WI38 (cell line): ENCODE data around the gene NFU1.

Experiments
- H3K4me3 ChIP-seq: 2 replicates; pipeline ENCODE4 v1.5.1; 2011; ENCODE audit warnings: low read depth, mild to moderate bottlenecking, control low read depth, low read length
- TF ChIP-seq, protein P1 (sequence below): IDR thresholded peaks from 2 replicates; pipeline ENCODE4 v1.5.1; 2012; ENCODE audit warnings: low read depth, mild to moderate bottlenecking, control low read depth, low read length

NFU1 gene

DNA sequence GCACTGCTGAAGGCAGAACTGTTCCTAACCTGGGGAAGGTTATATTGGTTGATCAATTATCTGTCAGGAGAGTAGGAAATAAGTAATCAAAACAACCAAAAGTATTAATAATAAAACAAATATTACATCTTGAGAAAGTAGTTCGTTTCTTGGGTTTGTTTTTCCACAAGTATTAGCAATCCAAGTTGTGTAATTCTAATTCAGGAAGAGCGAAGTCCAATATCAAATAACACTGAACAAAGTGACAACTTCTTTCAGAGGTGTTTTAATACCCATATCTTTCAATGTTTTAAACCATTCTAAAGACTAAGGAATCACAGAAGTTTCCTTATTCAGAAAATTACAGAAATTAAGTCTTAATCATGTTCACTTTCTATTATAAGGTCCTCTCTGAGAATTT, 34.6 kb upstream of the NFU1 start:
- TF ChIP-seq, protein P1, sequence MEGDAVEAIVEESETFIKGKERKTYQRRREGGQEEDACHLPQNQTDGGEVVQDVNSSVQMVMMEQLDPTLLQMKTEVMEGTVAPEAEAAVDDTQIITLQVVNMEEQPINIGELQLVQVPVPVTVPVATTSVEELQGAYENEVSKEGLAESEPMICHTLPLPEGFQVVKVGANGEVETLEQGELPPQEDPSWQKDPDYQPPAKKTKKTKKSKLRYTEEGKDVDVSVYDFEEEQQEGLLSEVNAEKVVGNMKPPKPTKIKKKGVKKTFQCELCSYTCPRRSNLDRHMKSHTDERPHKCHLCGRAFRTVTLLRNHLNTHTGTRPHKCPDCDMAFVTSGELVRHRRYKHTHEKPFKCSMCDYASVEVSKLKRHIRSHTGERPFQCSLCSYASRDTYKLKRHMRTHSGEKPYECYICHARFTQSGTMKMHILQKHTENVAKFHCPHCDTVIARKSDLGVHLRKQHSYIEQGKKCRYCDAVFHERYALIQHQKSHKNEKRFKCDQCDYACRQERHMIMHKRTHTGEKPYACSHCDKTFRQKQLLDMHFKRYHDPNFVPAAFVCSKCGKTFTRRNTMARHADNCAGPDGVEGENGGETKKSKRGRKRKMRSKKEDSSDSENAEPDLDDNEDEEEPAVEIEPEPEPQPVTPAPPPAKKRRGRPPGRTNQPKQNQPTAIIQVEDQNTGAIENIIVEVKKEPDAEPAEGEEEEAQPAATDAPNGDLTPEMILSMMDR: no peak
- H3K4me3 ChIP-seq: no peak overlapping the region

DNA sequence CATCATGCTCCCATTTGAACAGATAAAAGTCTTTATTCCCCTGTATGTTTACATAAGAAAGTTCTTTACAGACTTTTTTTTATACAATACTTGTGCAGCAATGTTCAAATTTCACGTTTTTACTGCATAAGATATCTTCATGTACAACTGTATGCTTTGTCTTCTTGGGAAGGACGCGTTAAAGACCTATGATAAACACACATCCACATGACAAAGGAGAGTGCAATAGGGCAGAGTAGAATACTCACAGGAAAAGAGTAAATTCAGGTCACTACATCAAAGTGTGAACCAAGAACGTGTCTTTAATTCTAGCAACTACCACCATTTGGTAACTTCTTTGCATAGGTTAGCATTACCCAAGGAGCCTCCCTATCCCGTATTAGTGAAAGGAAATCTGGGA, 33.7 kb upstream of the NFU1 start:
- TF ChIP-seq, protein P1: no peak
- H3K4me3 ChIP-seq: no peak overlapping the region

DNA sequence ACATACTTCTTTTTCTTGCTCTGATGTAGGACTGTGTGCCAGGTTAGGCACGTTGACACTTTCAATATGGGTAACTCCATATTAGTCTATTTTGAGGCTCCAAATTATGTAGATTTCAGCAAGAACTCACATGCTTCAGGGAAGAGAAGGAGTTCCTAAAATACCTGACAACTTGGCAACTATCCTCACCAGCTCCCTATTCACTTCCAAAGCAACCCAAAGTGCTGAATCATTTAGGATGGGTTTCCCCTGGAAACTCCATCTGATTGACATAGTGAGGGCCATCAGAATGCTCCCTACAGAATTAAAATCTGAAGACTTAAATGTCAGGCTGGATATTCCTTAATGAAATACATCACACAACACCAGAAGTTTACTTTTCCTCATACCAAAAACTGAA, 32.5 kb upstream of the NFU1 start:
- no peak overlapping the region for H3K4me3 ChIP-seq
- TF ChIP-seq, protein P1: no peak

DNA sequence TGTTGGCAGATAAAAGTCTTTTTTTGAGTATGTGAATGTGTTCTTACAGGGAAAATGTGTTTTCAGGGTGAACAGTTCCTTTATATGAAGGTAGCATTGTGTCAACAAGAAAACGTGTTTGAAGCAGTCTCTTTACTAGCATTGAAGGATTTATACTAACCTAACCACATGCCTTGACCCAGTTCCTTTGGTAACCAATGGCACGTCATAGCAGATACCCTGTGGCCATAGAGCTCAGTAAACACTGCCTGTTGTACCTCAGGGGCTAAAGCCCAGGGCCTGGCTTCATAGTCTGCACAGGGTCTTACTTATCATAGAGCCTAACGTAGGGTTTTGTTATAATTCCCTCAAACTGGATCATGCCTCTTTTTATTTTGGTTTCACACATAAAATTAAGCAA, 32.1 kb upstream of the NFU1 start:
- H3K4me3 ChIP-seq: no peak overlapping the region
- TF ChIP-seq, protein P1: no peak

DNA sequence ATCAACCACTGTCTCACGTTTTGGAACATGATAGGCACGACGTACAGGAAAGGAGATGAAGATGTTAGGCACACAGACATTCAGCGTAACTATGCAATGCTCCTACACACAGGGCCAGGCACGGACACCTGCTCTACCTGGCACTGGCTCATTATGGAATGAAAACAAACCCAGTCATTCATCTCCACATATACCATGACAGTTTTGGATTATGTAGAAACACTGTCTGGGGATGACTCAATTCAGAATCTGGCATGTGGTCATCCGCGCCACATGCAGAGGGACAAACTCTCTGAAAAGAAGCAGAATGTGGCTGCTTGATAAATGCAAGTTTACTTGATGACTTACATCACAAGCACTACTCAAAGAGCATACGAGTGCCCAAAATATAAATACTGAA, 29.5 kb upstream of the NFU1 start:
- no peak overlapping the region for H3K4me3 ChIP-seq
- TF ChIP-seq, protein P1: no peak

DNA sequence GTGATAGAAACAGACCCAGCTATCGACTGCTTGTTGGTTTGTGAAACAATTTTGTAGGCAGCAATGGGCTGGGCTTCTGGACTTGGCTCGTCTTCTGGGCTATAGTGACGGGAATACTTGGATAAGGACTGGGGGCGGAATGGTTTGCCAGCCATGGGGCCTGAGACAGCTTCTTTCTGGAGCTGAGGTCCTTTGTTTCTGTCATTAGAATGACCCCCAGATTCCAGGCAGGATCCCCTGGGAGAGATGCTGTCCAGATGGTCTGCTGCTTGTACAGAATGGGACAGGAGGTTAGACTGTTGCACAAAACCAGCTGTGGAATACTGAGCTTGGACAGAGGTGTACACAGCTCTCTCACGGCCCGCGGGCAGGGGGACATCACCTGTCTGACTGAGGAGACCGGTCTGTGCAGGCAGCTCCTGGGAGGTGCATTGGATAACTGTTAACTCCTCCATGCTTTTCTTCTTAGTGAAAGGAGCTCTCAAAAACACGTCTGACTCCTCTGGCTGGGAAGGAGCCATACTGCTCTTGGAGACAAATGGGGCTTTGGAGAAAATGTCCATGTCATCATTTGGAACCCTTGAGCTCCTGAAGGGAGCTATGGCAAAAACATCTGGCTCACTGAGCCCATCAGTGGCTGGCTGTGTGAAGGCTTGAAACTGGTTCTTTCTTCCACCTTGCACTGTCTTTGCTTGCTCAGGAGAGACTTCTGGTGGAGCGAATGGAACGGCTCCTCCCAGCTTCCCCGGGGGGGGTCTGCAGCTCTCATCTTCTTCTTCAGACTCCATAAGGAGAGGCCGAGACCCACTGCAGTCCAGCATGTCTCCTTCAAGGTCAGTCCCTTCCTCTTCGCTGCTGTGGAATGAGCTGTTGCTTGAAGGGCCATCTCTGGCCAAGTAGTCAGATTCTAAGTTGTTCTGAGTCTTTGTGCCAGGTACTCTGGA, 28.6 kb upstream of the NFU1 start:
- TF ChIP-seq, protein P1: no peak
- H3K4me3 ChIP-seq: no peak overlapping the region

DNA sequence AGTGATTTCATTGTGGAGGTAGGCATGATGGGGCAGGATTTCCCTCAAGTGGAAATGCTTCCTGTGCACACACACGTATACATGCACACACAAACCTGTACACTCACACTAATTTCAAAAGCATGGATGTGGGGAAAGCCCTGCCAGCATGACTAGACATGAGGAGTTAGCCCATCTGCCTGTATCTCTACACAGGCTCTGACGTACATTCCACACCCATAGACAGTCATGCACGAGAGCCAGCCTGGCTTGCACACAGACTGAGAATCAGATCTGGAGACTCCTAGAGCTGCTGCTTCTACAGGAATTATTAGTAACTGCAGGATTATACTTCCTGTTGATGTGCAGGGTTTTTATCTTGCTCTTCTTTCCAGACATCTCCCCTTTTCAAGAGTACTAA, 27.3 kb upstream of the NFU1 start:
- H3K4me3 ChIP-seq: no peak overlapping the region

More for the DNA sequence above, 27.3 kb upstream of the NFU1 start:
- TF ChIP-seq, protein P1: no peak
